IMR-90 (cell line): ENCODE measurements around the gene STPG4. TPM values are rescaled to one million over a fixed set of nuclear protein-coding genes. Genes with fewer than 3 reads are reported as not detected.

ENCODE experiments used
- ATAC-seq: fragments of 200-7000 bp; cut with Tn5 transposase; 2 replicates; pipeline ENCODE4 v1.9.1; 2020; ENCODE audit warnings: low read depth, mild to moderate bottlenecking, moderate library complexity
- BruUV-seq: library from RNA; stranded (reverse); fragments of 400-500 nt; replicated peaks from 2 replicates; lab custom pipeline; 2021; lab: Mats Ljungman, UMichigan
- CTCF ChIA-PET: fragments of 300-600 bp; formaldehyde crosslinking; extraction: SDS; loops from one replicate; lab custom pipeline; 2021; ENCODE audit warnings: antibody characterized with exemption; lab: Yijun Ruan, JAX
- POLR2A ChIA-PET: fragments of 300-600 bp; sonication (Branson Sonifier 250); formaldehyde crosslinking; loops from one replicate; lab custom pipeline; 2022; ENCODE audit warnings: antibody characterized with exemption; ENCODE audit not compliant: unreplicated experiment; lab: Charles Lee
- DNase-seq: peaks from one replicate; pipeline ENCODE4 v3.0.0; 2013
- H2AFZ ChIP-seq: replicated peaks from 2 replicates; pipeline ENCODE3; 2013; ENCODE audit warnings: low read length, mild to moderate bottlenecking; ENCODE audit not compliant: poor library complexity
- H2AK5ac ChIP-seq: 2 replicates; pipeline ENCODE4 v1.6.1; 2013; ENCODE audit warnings: low read depth, low read length, inconsistent platforms
- H2AK9ac ChIP-seq: replicated peaks from 2 replicates; pipeline ENCODE3; 2013; ENCODE audit warnings: mild to moderate bottlenecking, low read depth, low read length, moderate library complexity; ENCODE audit not compliant: poor library complexity
- H2BK120ac ChIP-seq: 2 replicates; pipeline ENCODE4 v1.6.1; 2013; ENCODE audit warnings: low read depth, low read length, inconsistent platforms
- H2BK15ac ChIP-seq: 3 replicates; pipeline ENCODE4 v1.6.1; 2013; ENCODE audit warnings: low read depth, low read length, inconsistent platforms
- H2BK20ac ChIP-seq: 2 replicates; pipeline ENCODE4 v1.6.1; 2013; ENCODE audit warnings: low read depth, mild to moderate bottlenecking, inconsistent platforms, low read length, moderate library complexity
- H2BK5ac ChIP-seq: 2 replicates; pipeline ENCODE4 v1.6.1; 2013; ENCODE audit warnings: mild to moderate bottlenecking, low read depth, low read length, inconsistent platforms; ENCODE audit not compliant: poor library complexity, severe bottlenecking
- H3K14ac ChIP-seq: replicated peaks from 2 replicates; pipeline ENCODE4 v1.6.1; 2013; ENCODE audit warnings: low read depth, low read length, inconsistent platforms
- H3K18ac ChIP-seq: 2 replicates; pipeline ENCODE4 v1.6.1; 2013; ENCODE audit warnings: low read depth, low read length, control low read depth
- H3K23ac ChIP-seq: 2 replicates; pipeline ENCODE4 v1.6.1; 2013; ENCODE audit warnings: low read depth, low read length, inconsistent platforms
- H3K27ac ChIP-seq: 2 replicates; pipeline ENCODE4 v1.5.1; 2013; ENCODE audit warnings: mild to moderate bottlenecking, control low read depth, low read length; ENCODE audit not compliant: insufficient read depth
- H3K27me3 ChIP-seq: 2 replicates; pipeline ENCODE4 v1.6.1; 2013; ENCODE audit warnings: low read length; ENCODE audit not compliant: control insufficient read depth, insufficient read depth
- H3K36me3 ChIP-seq: 2 replicates; pipeline ENCODE4 v1.6.1; 2013; ENCODE audit warnings: low read length, mixed read lengths; ENCODE audit not compliant: control insufficient read depth, insufficient read depth
- H3K4ac ChIP-seq: 2 replicates; pipeline ENCODE4 v1.6.1; 2013; ENCODE audit warnings: low read depth, low read length, inconsistent platforms
- H3K4me1 ChIP-seq: 2 replicates; pipeline ENCODE4 v1.6.1; 2013; ENCODE audit warnings: low read length, mixed read lengths; ENCODE audit not compliant: control insufficient read depth, insufficient read depth
- H3K4me2 ChIP-seq: 2 replicates; pipeline ENCODE4 v1.6.1; 2013; ENCODE audit warnings: low read depth, mild to moderate bottlenecking, control low read depth, low read length, moderate library complexity
- H3K4me3 ChIP-seq: 2 replicates; pipeline ENCODE4 v1.5.1; 2013; ENCODE audit warnings: low read depth, mild to moderate bottlenecking, control low read depth, low read length, moderate library complexity; ENCODE audit not compliant: insufficient read depth
- H3K56ac ChIP-seq: 2 replicates; pipeline ENCODE4 v1.6.1; 2013; ENCODE audit warnings: low read length, inconsistent platforms; ENCODE audit not compliant: insufficient read depth; ENCODE audit errors: extremely low read depth
- H3K79me1 ChIP-seq, 2 experiments: 2 replicates each; pipeline ENCODE4 v1.6.1; 2013; ENCODE audit warnings: low read length in 2 of 2, inconsistent platforms in 1 of 2, low read depth in 1 of 2
- H3K9ac ChIP-seq: 2 replicates; pipeline ENCODE4 v1.6.1; 2013; ENCODE audit warnings: low read depth, low read length, control low read depth
- H3K9me1 ChIP-seq: 2 replicates; pipeline ENCODE4 v1.6.1; 2013; ENCODE audit warnings: low read length, inconsistent platforms; ENCODE audit not compliant: insufficient read depth
- H3K9me3 ChIP-seq: 2 replicates; pipeline ENCODE4 v1.6.1; 2013; ENCODE audit warnings: low read length; ENCODE audit not compliant: control insufficient read depth, insufficient read depth
- H4K20me1 ChIP-seq: 2 replicates; pipeline ENCODE4 v1.6.1; 2013; ENCODE audit warnings: low read length, inconsistent platforms; ENCODE audit not compliant: insufficient read depth
- H4K5ac ChIP-seq: 2 replicates; pipeline ENCODE4 v1.6.1; 2013; ENCODE audit warnings: mild to moderate bottlenecking, low read depth, low read length, control low read depth
- H4K8ac ChIP-seq, 2 experiments: 2 replicates each; pipeline ENCODE4 v1.6.1; 2013; ENCODE audit warnings: low read depth in 2 of 2, low read length in 2 of 2, control low read depth in 1 of 2, inconsistent platforms in 1 of 2
- H4K91ac ChIP-seq: 2 replicates; pipeline ENCODE4 v1.6.1; 2013; ENCODE audit warnings: low read depth, low read length, inconsistent platforms; ENCODE audit not compliant: insufficient read depth
- CEBPB ChIP-seq: IDR thresholded peaks from 2 replicates; pipeline ENCODE4 v1.6.1; 2012; ENCODE audit warnings: low read depth, low read length, improper control_type of control experiment
- FOS ChIP-seq: fragments of 150-350 bp; IDR thresholded peaks from 2 replicates; pipeline ENCODE4 v1.6.1; 2016; ENCODE audit warnings: low read depth, low read length
- MAFK ChIP-seq: IDR thresholded peaks from 2 replicates; pipeline ENCODE4 v1.6.1; 2012; ENCODE audit warnings: low read depth, low read length, improper control_type of control experiment
- NFE2L2 ChIP-seq: fragments of 150-350 bp; IDR thresholded peaks from 2 replicates; pipeline ENCODE4 v1.6.1; 2016; ENCODE audit warnings: low read depth, mild to moderate bottlenecking, low read length
- POLR2A ChIP-seq: IDR thresholded peaks from 2 replicates; pipeline ENCODE4 v1.6.1; 2012; ENCODE audit warnings: mild to moderate bottlenecking, low read depth, low read length
- RCOR1 ChIP-seq: IDR thresholded peaks from 2 replicates; pipeline ENCODE4 v1.6.1; 2012; ENCODE audit warnings: mild to moderate bottlenecking, low read length, improper control_type of control experiment; ENCODE audit not compliant: insufficient replicate concordance
- WGBS, 2 experiments: methylation state at CpG; one replicate each; pipeline versions ENCODE4 v1.1.5 to v1.1.7; 2013; ENCODE audit warnings: missing lambda C conversion rate in 2 of 2; ENCODE audit not compliant: insufficient read length in 1 of 2; ENCODE audit errors: extremely low coverage in 2 of 2; 5-methylcytosine and 5-hydroxymethylcytosine counted together
- dilution Hi-C: fragments of 300-500 bp; cut with HindIII; formaldehyde crosslinking; loops from one replicate; pipeline ENCODE4 v1.14.3; 2018; ENCODE audit warnings: low sequenced_read_pairs; ENCODE audit not compliant: unreplicated experiment
- in situ Hi-C: fragments of 300-500 bp; cut with MboI; formaldehyde crosslinking; loops from 3 replicates; pipeline ENCODE4 v1.14.3; 2019; ENCODE audit warnings: low sequenced_read_pairs, inconsistent platforms, mixed read lengths
- intact Hi-C: fragments of 100-400 bp; cut with micrococcal nuclease; formaldehyde crosslinking; loops from 2 replicates; pipeline ENCODE4 v1.10.0; 2022
- polyA plus RNA-seq, 3 experiments: library from polyadenylated mRNA; depleted of rRNA; stranded (reverse); fragments of >200 nt; gene quantifications; 2 replicates each; pipeline ENCODE4 v1.2.3, GENCODE V29; 2012; ENCODE audit warnings: low replicate concordance in 1 of 3
- total RNA-seq: library from RNA; depleted of rRNA; stranded (reverse); fragments of >200 nt; gene quantifications from 2 replicates; pipeline ENCODE4 v1.2.3, GENCODE V29; 2012

Gene STPG4
- total and polyA plus RNA-seq, 2 of the 4 experiments (the other 2 are of a cell fraction), result 0.12 to 0.18 TPM

- H3K9me1 ChIP-seq, result peaks cover 59% of the 10 kb centered on the region
- no peaks in the 10 kb centered on the region for H3K27me3 ChIP-seq
- no peak overlapping the region for H3K56ac ChIP-seq
- ATAC-seq (no peak), DNase-seq (no peak)
- TF ChIP-seq POLR2A (no peak), CEBPB (no peak), FOS (no peak), NFE2L2 (no peak), RCOR1 (no peak), MAFK (no peak)
- no peaks in the 10 kb centered on the region for H3K9me3 ChIP-seq
- H3K36me3 ChIP-seq, result peaks cover 19% of the 10 kb centered on the region
- dilution Hi-C loops (no loop called here), in situ Hi-C loops (no loop called here), intact Hi-C loops (no loop called here)
- BruUV-seq, result no TSS peak
- H2AFZ ChIP-seq, result no peak overlapping the region
- no peaks in the 10 kb centered on the region for H4K20me1 ChIP-seq
- H3K4me3 ChIP-seq, result no peak overlapping the region
- peak overlapping the region; percentile 90; the same call in 1 of the 3 replicates for H2BK15ac ChIP-seq
- peak overlapping the region; percentile 88 for H3K14ac ChIP-seq
- no peak overlapping the region; the same call in 1 of the 2 replicates for H4K5ac ChIP-seq
- ChIA-PET CTCF (no interaction called here), POLR2A (no interaction called here)
- H2AK9ac ChIP-seq, result peak overlapping the region; percentile 33
- peak overlapping the region; percentile 95 for H2BK120ac ChIP-seq
- H2BK5ac ChIP-seq, result peak overlapping the region; percentile 63
- H3K4ac ChIP-seq, result peak overlapping the region; percentile 92
- H3K9ac ChIP-seq, result no peak overlapping the region
- H3K79me1 ChIP-seq, result peaks cover 27 to 89% of the 10 kb centered on the region in 2 experiments
- no peak overlapping the region for H3K4me2 ChIP-seq
- H3K4me1 ChIP-seq, result peaks cover 38% of the 10 kb centered on the region
- peak overlapping the region; percentile 32; the same call in 1 of the 2 replicates for H3K27ac ChIP-seq
- peak overlapping the region; percentile 92 for H2BK20ac ChIP-seq
- H2AK5ac ChIP-seq, result peak overlapping the region; percentile 95
- H4K8ac ChIP-seq, result peak overlapping the region in 1 of 2 experiments; percentile 22; a peak in 3 of 4 replicates
- peak overlapping the region; percentile 59; the same call in 1 of the 2 replicates for H3K18ac ChIP-seq
- peak overlapping the region; percentile 82 for H3K23ac ChIP-seq
- WGBS, 2 experiments, result 100% methylated on average over 3 of the region's 5 CpGs; no CpG with 5 or more reads in 1 of the 2 experiments
- peak overlapping the region; percentile 80 for H4K91ac ChIP-seq
These were observed 91.0 kb downstream of the STPG4 start for GRCh38 chr2:47064106-47064505.
